ENCODE data around the gene SELP. TPM values are rescaled to one million over a fixed set of nuclear protein-coding genes. Genes with fewer than 3 reads are reported as not detected.

SELP gene
- total RNA-seq, 2 donors from 2014 or later, result 9.1 to 10.8 TPM

DNA sequence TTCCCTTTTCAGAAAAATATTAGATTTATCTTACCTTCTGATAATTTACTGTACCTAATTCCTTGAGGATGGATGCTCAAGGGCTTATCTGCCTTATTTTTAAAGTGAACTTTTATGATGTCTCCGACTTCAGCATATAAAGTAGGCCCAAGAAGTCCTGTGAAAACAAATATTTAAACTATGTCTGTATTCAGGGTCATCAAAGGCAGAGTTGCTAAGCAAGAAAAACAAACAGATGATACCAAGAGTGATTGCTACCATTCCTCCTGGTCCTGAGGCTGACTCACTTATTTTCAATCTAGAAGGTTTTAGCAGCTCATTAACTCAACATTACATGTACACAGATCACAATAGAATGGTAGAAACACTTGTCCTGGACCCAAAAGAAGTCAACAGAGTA lies 57.7 kb downstream of the SELP start:
- H3K27me3 ChIP-seq (replicated peaks; ENCODE audit: insufficient read depth), result no peaks in the 10 kb centered on the region
- TF ChIP-seq POLR2A (IDR thresholded peaks at IDR 0.05) (no peak), CTCF (IDR thresholded peaks at IDR 0.05) (no peak), POLR2AphosphoS5 (IDR thresholded peaks at IDR 0.05) (peak; percentile 82)
- no peak overlapping the region for H3K4me3 ChIP-seq
- H3K36me3 ChIP-seq, result no peaks in the 10 kb centered on the region
- no peaks in the 10 kb centered on the region for H3K9me3 ChIP-seq
- DNase-seq (ENCODE audit: low spot score), result peak; percentile 11
- intact Hi-C loops (cut with DNase I), result no loop called here
- H3K4me1 ChIP-seq (replicated peaks), result no peaks in the 10 kb centered on the region
- no peak overlapping the region for H3K27ac ChIP-seq
- 16% methylated on average over 1 of the region's 1 CpG for WGBS

DNA sequence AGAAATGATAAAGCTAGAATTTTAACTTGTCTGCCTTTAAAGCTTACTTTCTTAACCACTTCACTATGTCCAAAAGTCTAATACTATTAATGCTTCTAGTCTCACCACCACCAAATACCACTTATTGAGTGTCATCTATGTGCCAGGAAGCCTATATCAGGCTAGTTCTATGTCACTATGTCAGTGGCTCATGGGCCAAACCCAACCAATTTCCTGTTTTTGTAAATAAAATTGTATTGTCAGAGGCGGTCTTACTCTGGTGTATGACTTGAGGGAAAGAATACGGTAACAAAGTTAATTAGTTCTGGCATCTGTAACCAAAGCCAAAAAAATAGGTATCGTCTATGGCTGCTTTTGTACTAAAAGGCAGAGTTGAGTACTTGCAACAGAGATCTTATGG lies 58.5 kb downstream of the SELP start:
- no peak for TF ChIP-seq POLR2A (IDR thresholded peaks at IDR 0.05)
- no peak for TF ChIP-seq POLR2AphosphoS5 (IDR thresholded peaks at IDR 0.05)
- no peak for TF ChIP-seq CTCF (IDR thresholded peaks at IDR 0.05)
- no peaks in the 10 kb centered on the region for H3K27me3 ChIP-seq (replicated peaks; ENCODE audit: insufficient read depth)

GRCh38 chr1:169570172-169570574 lies 59.8 kb downstream of the SELP start:
- Histone ChIP-seq H3K4me3 (no peak overlapping the region), H3K27ac (no peak overlapping the region), H3K4me1 (replicated peaks) (no peaks in the 10 kb centered on the region), H3K36me3 (no peaks in the 10 kb centered on the region), H3K9me3 (no peaks in the 10 kb centered on the region), H3K27me3 (replicated peaks; ENCODE audit: insufficient read depth) (no peaks in the 10 kb centered on the region)
- WGBS, result 33% methylated on average over 1 of the region's 1 CpG
- no peak for TF ChIP-seq POLR2AphosphoS5 (IDR thresholded peaks at IDR 0.05)
- TF ChIP-seq POLR2A (IDR thresholded peaks at IDR 0.05), result no peak
- TF ChIP-seq CTCF (IDR thresholded peaks at IDR 0.05), result no peak
- DNase-seq (ENCODE audit: low spot score), result no peak
- intact Hi-C loops (cut with DNase I), result no loop called here

More for the DNA sequence above, 58.5 kb downstream of the SELP start:
- H3K36me3 ChIP-seq, result no peaks in the 10 kb centered on the region
- no peak for DNase-seq (ENCODE audit: low spot score)
- no peak overlapping the region for H3K27ac ChIP-seq
- WGBS, result 76% methylated on average over 3 of the region's 3 CpGs
- H3K4me1 ChIP-seq (replicated peaks), result no peaks in the 10 kb centered on the region
- no peak overlapping the region for H3K4me3 ChIP-seq
- intact Hi-C loops (cut with DNase I), result no loop called here
- no peaks in the 10 kb centered on the region for H3K9me3 ChIP-seq

DNA sequence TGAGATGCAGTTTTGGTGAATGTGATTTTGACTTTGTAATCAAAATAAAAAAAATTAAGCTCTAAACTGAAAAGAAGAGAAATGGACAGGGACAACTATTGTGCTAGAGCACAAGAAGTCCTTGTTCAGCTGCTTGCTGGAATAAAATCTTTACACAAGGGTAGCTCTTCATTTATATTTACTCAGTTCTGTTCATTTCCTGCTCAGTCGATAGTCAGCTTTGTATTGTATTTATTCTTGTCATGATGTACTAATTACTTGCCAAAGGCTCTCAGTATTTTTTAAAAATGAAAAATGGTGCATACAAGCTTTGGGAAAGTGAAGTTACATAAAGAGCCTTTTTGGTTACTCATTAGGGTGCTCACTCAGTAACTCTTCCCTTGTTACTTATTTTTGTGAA lies 61.4 kb downstream of the SELP start:
- intact Hi-C loops (cut with DNase I), result no loop called here
- no peaks in the 10 kb centered on the region for H3K27me3 ChIP-seq (replicated peaks; ENCODE audit: insufficient read depth)
- H3K36me3 ChIP-seq, result no peaks in the 10 kb centered on the region
- H3K27ac ChIP-seq, result no peak overlapping the region
- H3K4me1 ChIP-seq (replicated peaks), result no peaks in the 10 kb centered on the region
- DNase-seq (ENCODE audit: low spot score), result no peak
- H3K9me3 ChIP-seq, result no peaks in the 10 kb centered on the region
- H3K4me3 ChIP-seq, result no peak overlapping the region
- TF ChIP-seq POLR2AphosphoS5 (IDR thresholded peaks at IDR 0.05), result peak; percentile 41
- TF ChIP-seq POLR2A (IDR thresholded peaks at IDR 0.05), result no peak
- 23% methylated on average over 1 of the region's 1 CpG for WGBS

DNA sequence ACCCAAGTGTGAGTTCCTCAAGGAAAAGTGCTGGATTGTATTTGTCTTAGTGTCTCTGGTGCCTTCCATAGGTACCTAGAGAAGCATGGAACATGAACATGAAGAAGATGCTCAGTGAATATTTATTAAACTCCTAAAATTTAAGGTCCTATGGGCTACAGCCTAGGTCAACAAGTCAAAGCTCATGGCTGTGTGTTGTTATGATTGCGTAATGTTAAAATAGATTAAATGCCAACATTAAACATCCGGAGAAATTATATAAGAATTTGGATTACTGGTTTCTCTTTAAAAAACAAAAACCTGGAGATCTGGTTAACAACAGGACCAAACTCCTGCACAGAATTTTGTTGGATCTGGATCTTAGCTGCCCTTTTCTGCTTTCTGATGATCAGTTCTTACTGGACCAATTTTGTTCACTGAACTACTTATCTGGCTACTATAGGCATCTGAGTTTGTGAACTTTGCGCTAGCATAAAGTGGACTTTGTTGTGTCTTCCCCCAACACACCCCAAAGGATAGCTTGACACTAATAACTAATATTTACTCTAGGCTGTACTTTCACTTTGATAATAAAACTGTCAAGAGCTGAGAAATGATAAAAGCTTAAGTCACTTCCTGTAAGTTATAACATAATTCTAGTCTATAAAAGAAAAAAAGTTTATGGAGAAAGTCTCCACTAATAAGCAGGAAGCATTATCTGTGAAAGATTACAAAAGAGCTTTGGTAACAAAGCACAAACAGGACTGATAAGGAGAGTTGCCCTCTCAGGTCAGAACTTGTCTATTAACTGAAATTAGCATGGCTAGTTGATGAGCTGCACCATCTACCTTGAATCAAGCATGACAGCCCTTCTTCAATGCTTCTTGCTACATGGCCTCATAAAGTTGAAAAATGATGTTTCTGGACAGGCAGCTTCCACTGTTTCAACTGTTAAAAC lies 64.3 kb downstream of the SELP start:
- WGBS, result 53% methylated on average over 3 of the region's 3 CpGs
- TF ChIP-seq POLR2A (IDR thresholded peaks at IDR 0.05) (no peak), CTCF (IDR thresholded peaks at IDR 0.05) (no peak), POLR2AphosphoS5 (IDR thresholded peaks at IDR 0.05) (no peak)
- Histone ChIP-seq H3K4me3 (no peak overlapping the region), H3K4me1 (replicated peaks) (no peaks in the 10 kb centered on the region), H3K27ac (no peak overlapping the region), H3K36me3 (no peaks in the 10 kb centered on the region), H3K9me3 (no peaks in the 10 kb centered on the region), H3K27me3 (replicated peaks; ENCODE audit: insufficient read depth) (no peaks in the 10 kb centered on the region)
- DNase-seq (ENCODE audit: low spot score), result no peak
- intact Hi-C loops (cut with DNase I), result no loop called here
